Measurements from ENCODE around the gene CELSR1. TPM values are rescaled to one million over a fixed set of nuclear protein-coding genes. Genes with fewer than 3 reads are reported as not detected.

The CELSR1 gene
- total RNA-seq, 1 experiment from 2014 or later: 22.6 TPM

GRCh38 chr22:46351767-46352166, 185.7 kb downstream of the CELSR1 start:
- H3K79me1 ChIP-seq (ENCODE audit: insufficient read depth, low read depth, low read length, poor library complexity, severe bottlenecking): no peaks in the 10 kb centered on the region
- H3K56ac ChIP-seq (ENCODE audit: insufficient read length, low read depth, low read length): no peak overlapping the region
- H2BK5ac ChIP-seq (ENCODE audit: insufficient read length, low read length): no peak overlapping the region
- no peak overlapping the region for H4K5ac ChIP-seq (ENCODE audit: insufficient read length, low read depth, low read length)
- no peak overlapping the region for H2BK15ac ChIP-seq (ENCODE audit: low read depth, low read length)
- no peak overlapping the region for H3K27ac Mint-ChIP-seq
- 0 out of 2 replicates have a peak, but pooled peaks cover 2% of the 10 kb centered on the region for H3K79me2 ChIP-seq (ENCODE audit: insufficient read depth, low read length)
- H3K36me3 Mint-ChIP-seq (ENCODE audit: insufficient read depth in 1 of 3, low read depth in 3 of 3): peaks cover 26 to 85% (median 68%) of the 10 kb centered on the region in 3 experiments; a peak in 6 of 7 replicates
- no peak overlapping the region for H2BK120ac ChIP-seq (ENCODE audit: low read depth, low read length, poor library complexity, severe bottlenecking)
- H3K27me3 Mint-ChIP-seq (ENCODE audit: low read depth): no peaks in the 10 kb centered on the region
- H3K9me3 ChIP-seq (ENCODE audit: control insufficient read depth, low read depth, low read length): no peaks in the 10 kb centered on the region
- H3K9ac ChIP-seq (ENCODE audit: extremely low read depth, insufficient read length, low read length): no peak overlapping the region
- no peak overlapping the region for H3T11ph ChIP-seq (ENCODE audit: low read length)
- no peak overlapping the region for H3K14ac ChIP-seq (ENCODE audit: insufficient read depth, low read length)
- H3K27me3 ChIP-seq (ENCODE audit: insufficient read depth, low read length): no peaks in the 10 kb centered on the region
- no peaks in the 10 kb centered on the region for H3K4me1 Mint-ChIP-seq
- H3K4me3 Mint-ChIP-seq: no peak overlapping the region
- H3K23me2 ChIP-seq (ENCODE audit: insufficient read length, low read depth, low read length, poor library complexity, severe bottlenecking): no peaks in the 10 kb centered on the region
- H4K91ac ChIP-seq (ENCODE audit: insufficient read length, low read depth, low read length): no peak overlapping the region
- no peak overlapping the region for H3K4ac ChIP-seq (ENCODE audit: low read depth, low read length)
- no peaks in the 10 kb centered on the region for H3K9me3 Mint-ChIP-seq
- H2BK12ac ChIP-seq (ENCODE audit: insufficient read length, low read depth, low read length): no peak overlapping the region
- no CpG with 5 or more reads among the region's 23 CpGs for WGBS (ENCODE audit: extremely low coverage, insufficient read length, low lambda C conversion rate)
- no peak overlapping the region for H3K4me2 ChIP-seq (ENCODE audit: insufficient read depth, insufficient read length, low read length)
- no peaks in the 10 kb centered on the region for H3K4me1 ChIP-seq (ENCODE audit: insufficient read depth, low read length)
- H3K18ac ChIP-seq (ENCODE audit: insufficient read length, low read depth, low read length): no peak overlapping the region
- no peak overlapping the region for H2BK20ac ChIP-seq (ENCODE audit: low read depth, low read length, poor library complexity, severe bottlenecking)
- H2AK5ac ChIP-seq (ENCODE audit: insufficient read length, low read length): no peak overlapping the region
- H2AFZ ChIP-seq (ENCODE audit: low read length): no peak overlapping the region
- DNase-seq: no peak
- H3K27ac ChIP-seq (ENCODE audit: insufficient read length, low read depth, low read length): no peak overlapping the region
- peaks cover 5% of the 10 kb centered on the region for H4K20me1 ChIP-seq (ENCODE audit: control insufficient read depth, insufficient read depth, insufficient read length)
- no peak overlapping the region for H4K8ac ChIP-seq (replicated peaks; ENCODE audit: insufficient read length, low read depth, low read length)
- no peak overlapping the region for H3K23ac ChIP-seq (ENCODE audit: insufficient read length, low read depth, low read length)
- no peak for TF ChIP-seq CTCF (conservative IDR thresholded peaks at IDR 0.05)

Measured in H9 (cell line).